ENCODE results near the gene SPTB. TPM values are rescaled to one million over a fixed set of nuclear protein-coding genes. Genes with fewer than 3 reads are reported as not detected.

Gene SPTB
- total and polyA plus RNA-seq, 9 of the 15 experiments (the other 6 are each of a cell fraction or from before 2014, with no cell fraction given): 0.21 to 45.9 (median 11.7) TPM

- TF ChIP-seq CTBP1 (IDR thresholded peaks at IDR 0.05; ENCODE audit: borderline replicate concordance) (peak; percentile 32; the same call in 1 of the 2 replicates), BACH1 (tag; IDR thresholded peaks at IDR 0.05) (no peak), TEAD4 (IDR thresholded peaks at IDR 0.05; ENCODE audit: low read length) (peak; percentile 88), TEAD4 (CRISPR knock-in tag; IDR thresholded peaks at IDR 0.05; ENCODE audit: borderline replicate concordance) (no peak)
Observed at GRCh38 chr14:64879635-64880220, at the start of gene SPTB (continued).

GRCh38 chr14:64929014-64929359 lies 49.3 kb upstream of the SPTB start:
- Histone ChIP-seq H3K4me2 (ENCODE audit: insufficient read depth, low read length) (no peak overlapping the region), H2AFZ (ENCODE audit: low read depth, low read length) (no peak overlapping the region), H3K27ac (ENCODE audit: extremely low read depth, low read depth, low read length) (no peak overlapping the region), H3K9ac (ENCODE audit: insufficient read depth in 1 of 2, low read depth in 2 of 2, low read length in 2 of 2) (no peak overlapping the region), H3K9me1 (ENCODE audit: control insufficient read depth, insufficient read depth, low read length) (no peaks in the 10 kb centered on the region), H3K9me3 (replicated peaks; ENCODE audit: control insufficient read depth, insufficient read depth, low read depth, low read length) (no peaks in the 10 kb centered on the region), H3K36me3 (ENCODE audit: control insufficient read depth, insufficient read depth, low read length) (peaks cover 72% of the 10 kb centered on the region; the same call in 2 of the 3 replicates), H3K4me1 (replicated peaks in 1 of 2; ENCODE audit: control insufficient read depth in 2 of 2, insufficient read depth in 2 of 2, low read length in 2 of 2) (no peaks in the 10 kb centered on the region), H4K20me1 (replicated peaks; ENCODE audit: control insufficient read depth, insufficient read depth, low read length) (no peaks in the 10 kb centered on the region), H3K27me3 (ENCODE audit: control insufficient read depth in 2 of 2, insufficient read depth in 2 of 2, low read length in 2 of 2) (no peaks in the 10 kb centered on the region), H3K79me2 (ENCODE audit: control insufficient read depth, insufficient read depth, low read length) (no peaks in the 10 kb centered on the region), H3K4me3 (no peak overlapping the region)
- no TSS peak for BruUV-seq (replicated peaks)
- in situ Hi-C loops (cut with MboI) (no loop called here), intact Hi-C loops (cut with micrococcal nuclease) (no loop called here)
- DNase-seq (ENCODE audit: extremely low read depth in 1 of 4, low spot score in 3 of 4) (no peak), ATAC-seq (no peak), FAIRE-seq (no peak)
- POLR2A ChIA-PET: interaction anchor here (2.5 kb wide), 1 partner anchor 14 kb away, joined by 10 read pairs; the partner anchor contains the start of gene CHURC1
- TF ChIP-seq MBD1 (CRISPR knock-in tag; IDR thresholded peaks at IDR 0.05) (no peak), PURB (CRISPR knock-in tag; IDR thresholded peaks at IDR 0.05; ENCODE audit: low read depth) (no peak), AFF1 (IDR thresholded peaks at IDR 0.05; ENCODE audit: low read depth in 1 of 2, partially characterized antibody in 2 of 2) (no peak)
- 91% methylated on average over 3 of the region's 3 CpGs for WGBS (ENCODE audit: insufficient coverage, low coverage, missing lambda C conversion rate)
- CTCF ChIA-PET (ENCODE audit: low intra/inter-chr PET ratio): no interaction called here

Data from K562 (cell line).